DND-41 (cell line): ENCODE data around the gene TMEM121B.

ENCODE experiments used
- ATAC-seq: fragments of 200-7000 bp; cut with Tn5 transposase; 3 replicates; pipeline ENCODE4 v1.9.1; 2021; ENCODE audit warnings: low read depth; ENCODE audit not compliant: insufficient read depth
- DNase-seq: peaks from one replicate; pipeline ENCODE4 v3.0.0-alpha.2; 2020
- H2AFZ ChIP-seq: 2 replicates; pipeline ENCODE4 v1.6.0; 2012; ENCODE audit warnings: low read depth, low read length
- H3K27ac ChIP-seq: 2 replicates; pipeline ENCODE4 v1.5.1; 2012; ENCODE audit warnings: low read length, inconsistent platforms
- H3K27me3 ChIP-seq: fragments of 200-600 bp; sonication (generic); 2 replicates; pipeline ENCODE4 v1.6.0; 2012; ENCODE audit warnings: low read length, mild to moderate bottlenecking, inconsistent platforms; ENCODE audit not compliant: insufficient read depth, poor library complexity
- H3K36me3 ChIP-seq: 2 replicates; pipeline ENCODE4 v1.5.1; 2012; ENCODE audit warnings: low read length, inconsistent platforms; ENCODE audit not compliant: insufficient read depth
- H3K4me1 ChIP-seq: 2 replicates; pipeline ENCODE4 v1.5.1; 2012; ENCODE audit warnings: mild to moderate bottlenecking, low read length; ENCODE audit not compliant: insufficient read depth
- H3K4me2 ChIP-seq: 2 replicates; pipeline ENCODE4 v1.6.0; 2012; ENCODE audit warnings: mild to moderate bottlenecking, moderate library complexity, low read length, inconsistent platforms; ENCODE audit not compliant: insufficient read depth
- H3K4me3 ChIP-seq, 2 experiments: fragments of 200-600 bp in 1 of 2; shearing (Covaris generic) in 1 of 2; 2 replicates each; pipeline ENCODE4 v1.5.1; 2012 to 2016; ENCODE audit warnings: inconsistent platforms in 2 of 2, low read length in 2 of 2, mild to moderate bottlenecking in 2 of 2, low read depth in 1 of 2, moderate library complexity in 1 of 2
- H3K79me2 ChIP-seq: 2 replicates; pipeline ENCODE4 v1.6.0; 2012; ENCODE audit warnings: low read length, inconsistent platforms; ENCODE audit not compliant: insufficient read depth
- H3K9ac ChIP-seq: 2 replicates; pipeline ENCODE4 v1.6.0; 2012; ENCODE audit warnings: low read depth, mild to moderate bottlenecking, inconsistent platforms, low read length, moderate library complexity
- H3K9me3 ChIP-seq: 2 replicates; pipeline ENCODE4 v1.5.1; 2012; ENCODE audit warnings: low read length, moderate library complexity, mild to moderate bottlenecking, inconsistent platforms; ENCODE audit not compliant: insufficient read depth, severe bottlenecking
- H4K20me1 ChIP-seq: 2 replicates; pipeline ENCODE4 v1.6.0; 2012; ENCODE audit warnings: low read length; ENCODE audit not compliant: insufficient read depth
- CTCF ChIP-seq: IDR thresholded peaks from 2 replicates; pipeline ENCODE4 v1.5.1; 2012; ENCODE audit warnings: borderline replicate concordance, low read length, moderate library complexity, mild to moderate bottlenecking; ENCODE audit not compliant: poor library complexity, severe bottlenecking; ENCODE audit errors: extremely low read depth
- EZH2 ChIP-seq: IDR thresholded peaks from 3 replicates; pipeline ENCODE4 v1.6.1; 2012; ENCODE audit warnings: borderline replicate concordance, low read depth, mild to moderate bottlenecking, moderate library complexity, low read length, inconsistent platforms; ENCODE audit not compliant: severe bottlenecking

TMEM121B gene

GRCh38 chr22:17162731-17163130, 41.6 kb upstream of the TMEM121B start:
- H3K9ac ChIP-seq = no peak overlapping the region
- H3K4me1 ChIP-seq = no peaks in the 10 kb centered on the region
- TF ChIP-seq EZH2 (no peak), CTCF (no peak)
- H3K79me2 ChIP-seq = no peaks in the 10 kb centered on the region
- H3K27me3 ChIP-seq = no peaks in the 10 kb centered on the region
- H3K4me2 ChIP-seq = no peak overlapping the region
- no peaks in the 10 kb centered on the region for H3K9me3 ChIP-seq
- H2AFZ ChIP-seq = no peak overlapping the region
- H4K20me1 ChIP-seq = no peaks in the 10 kb centered on the region; the same call in 1 of the 2 replicates
- DNase-seq (no peak), ATAC-seq (no peak)
- no peak overlapping the region for H3K27ac ChIP-seq
- no peak overlapping the region for H3K4me3 ChIP-seq
- H3K36me3 ChIP-seq = no peaks in the 10 kb centered on the region

- H3K4me3 ChIP-seq = no peak overlapping the region
- H3K36me3 ChIP-seq = no peaks in the 10 kb centered on the region
- H4K20me1 ChIP-seq = no peaks in the 10 kb centered on the region; the same call in 1 of the 2 replicates
- no peaks in the 10 kb centered on the region for H3K79me2 ChIP-seq
- H3K27me3 ChIP-seq = no peaks in the 10 kb centered on the region
- ATAC-seq (no peak), DNase-seq (no peak)
- no peak overlapping the region for H2AFZ ChIP-seq
- H3K4me1 ChIP-seq = no peaks in the 10 kb centered on the region
- no peak overlapping the region for H3K4me2 ChIP-seq
- TF ChIP-seq EZH2 = no peak
- TF ChIP-seq CTCF = no peak
- H3K9ac ChIP-seq = no peak overlapping the region
- no peaks in the 10 kb centered on the region for H3K9me3 ChIP-seq
- H3K27ac ChIP-seq = no peak overlapping the region
These were observed 40.8 kb upstream of the TMEM121B start for GRCh38 chr22:17161991-17162390.

GRCh38 chr22:17159504-17159951, 38.4 kb upstream of the TMEM121B start:
- no peak for ATAC-seq
- Histone ChIP-seq H3K27ac (no peak overlapping the region), H3K79me2 (no peaks in the 10 kb centered on the region), H3K4me2 (no peak overlapping the region), H3K27me3 (no peaks in the 10 kb centered on the region), H2AFZ (no peak overlapping the region), H3K36me3 (no peaks in the 10 kb centered on the region), H3K4me3 (no peak overlapping the region), H3K9me3 (no peaks in the 10 kb centered on the region), H3K9ac (no peak overlapping the region), H3K4me1 (no peaks in the 10 kb centered on the region), H4K20me1 (no peaks in the 10 kb centered on the region; the same call in 1 of the 2 replicates)
- TF ChIP-seq EZH2 = no peak
- TF ChIP-seq CTCF = no peak
- DNase-seq = no peak
